Tibial nerve (tissue), 4 donors: Measurements from ENCODE around the gene CT47B1. TPM values are rescaled to one million over a fixed set of nuclear protein-coding genes. Genes with fewer than 3 reads are reported as not detected.
"Not testable (repeated sequence)": the region's sequence is repeated elsewhere in the genome, so short reads cannot be mapped to it uniquely, and the experiment has no call there.

Source experiments
- DNase-seq, 2 donors: peaks; one replicate each; pipeline ENCODE4 v3.0.0-alpha.2; 2019; ENCODE audit warnings: low spot score in 2 of 2
- H3K27ac ChIP-seq, 4 donors: fragments of 200-600 bp; sonication (generic) in 3 of 4; one replicate each; pipeline ENCODE4 v1.5.1; 2017 to 2019; ENCODE audit warnings: mild to moderate bottlenecking in 1 of 4
- H3K27me3 ChIP-seq, 2 donors: fragments of 200-600 bp; sonication (generic) in 1 of 2; one replicate each; pipeline versions ENCODE4 v1.5.1 to v1.6.0; 2017 to 2019
- H3K36me3 ChIP-seq, 3 donors: fragments of 200-600 bp; sonication (generic); one replicate each; pipeline ENCODE4 v1.5.1; 2018 to 2019
- H3K4me1 ChIP-seq, 4 donors: fragments of 200-600 bp; sonication (generic) in 3 of 4; one replicate each; pipeline ENCODE4 v1.5.1; 2017 to 2019
- H3K4me3 ChIP-seq, 4 donors: fragments of 200-600 bp; sonication (generic) in 3 of 4; one replicate each; pipeline ENCODE4 v1.5.1; 2017 to 2019; ENCODE audit warnings: mild to moderate bottlenecking in 1 of 4, moderate library complexity in 1 of 4
- H3K9me3 ChIP-seq, 4 donors: fragments of 200-600 bp; sonication (generic) in 3 of 4; one replicate each; pipeline ENCODE4 v1.5.1; 2017 to 2019
- EP300 ChIP-seq, 2 donors: sonication (generic); formaldehyde crosslinking; IDR thresholded peaks; one replicate each; pipeline ENCODE4 v1.6.1; 2017; ENCODE audit warnings: antibody characterized with exemption in 2 of 2, mild to moderate bottlenecking in 1 of 2
- POLR2A ChIP-seq, 2 donors: fragments of 450-650 bp; IDR thresholded peaks; one replicate each; pipeline ENCODE4 v1.6.1; 2017; ENCODE audit warnings: antibody characterized with exemption in 2 of 2, mild to moderate bottlenecking in 2 of 2, moderate library complexity in 2 of 2
- WGBS, 2 donors: methylation state at CpG; one replicate each; pipeline ENCODE4 v1.1.5; 2018; 5-methylcytosine and 5-hydroxymethylcytosine counted together
- total RNA-seq, 4 donors: library from RNA; depleted of rRNA; stranded (reverse); fragments of >200 nt; gene quantifications; one replicate each; pipeline ENCODE4 v1.1.0, GENCODE V29; 2016
- TF ChIP-seq, protein P1 (sequence below), 5 experiments: fragments of 200-600 bp in 3 of 5; fragments of 450-650 bp in 2 of 5; sonication (generic) in 3 of 5; IDR thresholded peaks; one replicate each; pipeline ENCODE4 v1.5.1; 2016 to 2019; ENCODE audit warnings: antibody characterized with exemption in 5 of 5, mild to moderate bottlenecking in 3 of 5, moderate library complexity in 2 of 5

The CT47B1 gene
- total RNA-seq: not detected

DNA sequence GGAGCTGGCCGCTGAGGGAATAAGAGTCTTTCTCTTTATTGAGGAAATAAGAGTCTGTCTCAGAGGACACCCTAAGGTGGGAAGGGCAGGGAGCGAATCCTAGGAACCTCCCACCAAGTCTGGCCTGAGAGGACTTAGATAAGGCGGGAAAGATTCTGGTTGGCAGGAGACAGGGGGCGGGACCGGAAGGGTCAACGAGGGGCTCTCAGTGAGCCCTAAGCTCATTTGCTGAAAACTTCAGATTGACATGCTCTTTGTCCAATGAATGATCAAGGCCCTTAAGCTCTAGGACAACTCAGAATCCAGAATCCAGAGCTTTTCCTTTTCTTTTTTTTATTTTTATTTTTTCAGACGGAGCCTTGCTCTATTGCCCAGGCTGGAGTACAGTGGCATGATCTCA is at the start of gene CT47B1:
CT47B1 (minus strand) TSS at position 101 of the 400 bp plus-strand sequence. CDS start 196 bp downstream, outside the sequence.
- not testable (repeated sequence) for H3K4me3 ChIP-seq, H3K27ac ChIP-seq, H3K9me3 ChIP-seq, H3K27me3 ChIP-seq, H3K36me3 ChIP-seq, DNase-seq, H3K4me1 ChIP-seq
- WGBS, 2 donors: no CpG with 5 or more reads among the region's 7 CpGs

GRCh38 chrX:120874678-120875557 is 748 bp downstream of the CT47B1 start:
- H3K27me3 ChIP-seq: no peaks in the 10 kb centered on the region
- H3K27ac ChIP-seq: no peak overlapping the region
- H3K9me3 ChIP-seq: no peaks in the 10 kb centered on the region
- H3K36me3 ChIP-seq: no peaks in the 10 kb centered on the region
- no peak overlapping the region for H3K4me3 ChIP-seq
- 96 to 99% methylated on average over 19 to 54 of the region's 61 CpGs for WGBS, 2 donors
- no peak for DNase-seq
- no peak for TF ChIP-seq EP300 (IDR thresholded peaks at IDR 0.05)
- TF ChIP-seq POLR2A (IDR thresholded peaks at IDR 0.05): no peak
- TF ChIP-seq, protein P1, sequence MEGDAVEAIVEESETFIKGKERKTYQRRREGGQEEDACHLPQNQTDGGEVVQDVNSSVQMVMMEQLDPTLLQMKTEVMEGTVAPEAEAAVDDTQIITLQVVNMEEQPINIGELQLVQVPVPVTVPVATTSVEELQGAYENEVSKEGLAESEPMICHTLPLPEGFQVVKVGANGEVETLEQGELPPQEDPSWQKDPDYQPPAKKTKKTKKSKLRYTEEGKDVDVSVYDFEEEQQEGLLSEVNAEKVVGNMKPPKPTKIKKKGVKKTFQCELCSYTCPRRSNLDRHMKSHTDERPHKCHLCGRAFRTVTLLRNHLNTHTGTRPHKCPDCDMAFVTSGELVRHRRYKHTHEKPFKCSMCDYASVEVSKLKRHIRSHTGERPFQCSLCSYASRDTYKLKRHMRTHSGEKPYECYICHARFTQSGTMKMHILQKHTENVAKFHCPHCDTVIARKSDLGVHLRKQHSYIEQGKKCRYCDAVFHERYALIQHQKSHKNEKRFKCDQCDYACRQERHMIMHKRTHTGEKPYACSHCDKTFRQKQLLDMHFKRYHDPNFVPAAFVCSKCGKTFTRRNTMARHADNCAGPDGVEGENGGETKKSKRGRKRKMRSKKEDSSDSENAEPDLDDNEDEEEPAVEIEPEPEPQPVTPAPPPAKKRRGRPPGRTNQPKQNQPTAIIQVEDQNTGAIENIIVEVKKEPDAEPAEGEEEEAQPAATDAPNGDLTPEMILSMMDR (IDR thresholded peaks at IDR 0.05): no peak
- H3K4me1 ChIP-seq: no peaks in the 10 kb centered on the region

DNA sequence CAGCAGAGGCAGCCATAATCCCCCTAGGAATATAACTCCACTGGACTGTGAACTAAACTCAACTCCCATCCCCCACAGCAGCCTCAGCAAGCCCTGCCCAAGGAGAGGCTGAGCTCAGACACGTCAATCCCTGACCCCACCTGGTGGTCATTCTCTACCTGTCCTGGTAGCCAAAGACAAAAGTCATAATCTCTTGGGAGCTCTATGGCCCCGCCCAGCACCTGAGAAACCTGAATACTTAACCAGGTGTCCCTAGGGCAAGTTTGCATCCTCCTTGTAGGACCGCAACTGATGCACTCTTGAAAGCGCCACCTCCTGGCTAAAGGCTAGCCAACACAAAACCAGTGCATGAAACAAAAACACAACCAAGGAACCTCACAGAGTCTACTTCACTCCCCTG is 18.4 kb downstream of the CT47B1 start:
- H3K9me3 ChIP-seq: no peaks in the 10 kb centered on the region
- no peaks in the 10 kb centered on the region for H3K27me3 ChIP-seq
- no peak for DNase-seq
- no peak overlapping the region for H3K4me3 ChIP-seq
- 45 to 55% methylated on average over 4 of the region's 4 CpGs for WGBS, 2 donors
- H3K4me1 ChIP-seq: no peaks in the 10 kb centered on the region
- no peak overlapping the region for H3K27ac ChIP-seq
- TF ChIP-seq EP300 (IDR thresholded peaks at IDR 0.05): no peak
- TF ChIP-seq POLR2A (IDR thresholded peaks at IDR 0.05): no peak
- TF ChIP-seq, protein P1 (IDR thresholded peaks at IDR 0.05): no peak
- no peaks in the 10 kb centered on the region for H3K36me3 ChIP-seq

DNA sequence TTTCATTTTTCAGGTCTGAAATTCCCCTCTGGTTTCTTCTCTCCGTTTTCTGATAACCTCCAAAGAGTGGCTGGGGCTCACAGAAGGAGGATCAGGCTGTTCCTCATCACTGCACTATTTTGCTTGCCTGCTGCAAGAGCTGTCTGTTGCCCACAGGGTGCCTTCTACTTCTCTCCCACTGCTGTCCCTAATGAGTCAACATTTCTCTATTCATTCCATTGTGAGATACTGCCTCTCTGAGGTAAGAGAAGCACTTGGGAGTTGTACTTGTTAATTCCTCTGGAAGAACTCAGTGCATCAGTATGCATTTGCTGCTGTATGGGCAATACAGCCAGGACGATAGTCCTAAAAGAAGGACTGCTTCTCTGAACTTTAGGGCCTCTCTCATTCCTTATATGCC is 34.8 kb downstream of the CT47B1 start:
- TF ChIP-seq POLR2A (IDR thresholded peaks at IDR 0.05): no peak
- no peak for TF ChIP-seq EP300 (IDR thresholded peaks at IDR 0.05)
- TF ChIP-seq, protein P1 (IDR thresholded peaks at IDR 0.05): no peak
- Histone ChIP-seq H3K4me1 (no peaks in the 10 kb centered on the region), H3K36me3 (no peaks in the 10 kb centered on the region), H3K9me3 (no peaks in the 10 kb centered on the region), H3K4me3 (no peak overlapping the region), H3K27me3 (no peaks in the 10 kb centered on the region), H3K27ac (no peak overlapping the region)
- no peak for DNase-seq
- 51 to 88% methylated on average over 2 of the region's 2 CpGs for WGBS, 2 donors

- no peak for DNase-seq
- no peaks in the 10 kb centered on the region for H3K27me3 ChIP-seq
- no peak overlapping the region for H3K4me3 ChIP-seq
- TF ChIP-seq POLR2A (IDR thresholded peaks at IDR 0.05) (no peak), EP300 (IDR thresholded peaks at IDR 0.05) (no peak)
- TF ChIP-seq, protein P1 (IDR thresholded peaks at IDR 0.05): no peak
- no peaks in the 10 kb centered on the region for H3K36me3 ChIP-seq
- H3K27ac ChIP-seq: no peak overlapping the region
- H3K9me3 ChIP-seq: no peaks in the 10 kb centered on the region
- no peaks in the 10 kb centered on the region for H3K4me1 ChIP-seq
Observed at GRCh38 chrX:120839491-120839890, 36.2 kb downstream of the CT47B1 start.

- not testable (repeated sequence) for H3K4me1 ChIP-seq
- 94 to 100% methylated on average over 1 of the region's 1 CpG for WGBS, 2 donors
Observed at GRCh38 chrX:120827213-120827612, 48.5 kb downstream of the CT47B1 start.

More at GRCh38 chrX:120827213-120827612, 48.5 kb downstream of the CT47B1 start:
- not testable (repeated sequence) for DNase-seq, H3K9me3 ChIP-seq, H3K36me3 ChIP-seq, H3K4me3 ChIP-seq, H3K27me3 ChIP-seq, H3K27ac ChIP-seq
